ENCODE data around the gene RRAS2.
"Not testable (repeated sequence)": the region's sequence is repeated elsewhere in the genome, so short reads cannot be mapped to it uniquely, and the experiment has no call there.

The RRAS2 gene

DNA sequence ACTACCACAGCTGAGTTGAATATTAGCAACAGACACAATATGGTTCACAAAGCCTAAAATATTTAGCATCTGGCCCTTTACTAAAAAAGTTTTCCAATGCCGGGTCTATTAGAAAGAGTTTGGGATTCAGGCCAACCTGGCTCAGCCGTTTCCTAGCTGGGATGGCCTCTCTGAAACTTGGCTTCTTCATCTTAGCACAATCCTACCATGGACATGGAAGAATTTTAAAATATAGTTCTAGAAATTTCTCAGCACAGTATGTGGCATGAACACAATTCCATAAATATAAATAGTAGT is 103.8 kb downstream of the RRAS2 start:
- TF ChIP-seq, protein P1, sequence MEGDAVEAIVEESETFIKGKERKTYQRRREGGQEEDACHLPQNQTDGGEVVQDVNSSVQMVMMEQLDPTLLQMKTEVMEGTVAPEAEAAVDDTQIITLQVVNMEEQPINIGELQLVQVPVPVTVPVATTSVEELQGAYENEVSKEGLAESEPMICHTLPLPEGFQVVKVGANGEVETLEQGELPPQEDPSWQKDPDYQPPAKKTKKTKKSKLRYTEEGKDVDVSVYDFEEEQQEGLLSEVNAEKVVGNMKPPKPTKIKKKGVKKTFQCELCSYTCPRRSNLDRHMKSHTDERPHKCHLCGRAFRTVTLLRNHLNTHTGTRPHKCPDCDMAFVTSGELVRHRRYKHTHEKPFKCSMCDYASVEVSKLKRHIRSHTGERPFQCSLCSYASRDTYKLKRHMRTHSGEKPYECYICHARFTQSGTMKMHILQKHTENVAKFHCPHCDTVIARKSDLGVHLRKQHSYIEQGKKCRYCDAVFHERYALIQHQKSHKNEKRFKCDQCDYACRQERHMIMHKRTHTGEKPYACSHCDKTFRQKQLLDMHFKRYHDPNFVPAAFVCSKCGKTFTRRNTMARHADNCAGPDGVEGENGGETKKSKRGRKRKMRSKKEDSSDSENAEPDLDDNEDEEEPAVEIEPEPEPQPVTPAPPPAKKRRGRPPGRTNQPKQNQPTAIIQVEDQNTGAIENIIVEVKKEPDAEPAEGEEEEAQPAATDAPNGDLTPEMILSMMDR (IDR thresholded peaks at IDR 0.05; ENCODE audit: control insufficient read depth, insufficient read depth, low read depth, low read length, missing control alignments): no peak
- H3K4me3 ChIP-seq (ENCODE audit: control insufficient read depth, low read depth, low read length): no peak overlapping the region
- no peak for DNase-seq (ENCODE audit: low read depth)

DNA sequence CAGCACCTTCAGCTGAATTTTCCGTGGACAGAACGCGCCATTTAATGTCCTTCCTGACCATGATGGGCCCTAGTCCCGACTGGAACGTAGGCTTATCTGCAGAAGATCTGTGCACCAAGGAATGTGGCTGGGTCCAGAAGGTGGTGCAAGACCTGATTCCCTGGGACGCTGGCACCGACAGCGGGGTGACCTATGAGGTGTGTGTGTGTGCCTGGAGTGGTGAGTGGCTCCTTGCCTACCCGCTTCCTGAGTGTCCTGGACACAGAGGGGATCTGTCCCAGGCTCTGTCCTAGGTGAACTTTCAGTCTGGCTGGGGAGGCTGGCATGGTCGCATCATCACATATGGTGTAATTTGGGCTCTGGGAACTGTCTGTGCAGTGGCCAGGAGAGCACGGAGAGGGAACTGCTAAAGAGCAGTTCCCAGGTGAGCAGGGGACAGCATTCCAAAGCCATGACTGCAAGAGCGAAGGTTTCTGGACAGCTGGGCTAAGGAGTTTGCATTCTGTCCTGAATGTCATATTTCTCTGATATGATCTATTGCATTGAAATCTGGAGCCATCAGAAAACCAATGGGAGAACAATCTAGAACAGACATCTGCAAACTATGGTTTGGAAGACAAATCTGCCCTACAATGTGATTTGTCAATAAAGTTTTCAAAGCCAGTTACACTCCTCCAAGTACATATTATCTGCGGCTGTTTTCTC is 104.3 kb downstream of the RRAS2 start:
- no peak for DNase-seq (ENCODE audit: low read depth)
- no peak overlapping the region for H3K4me3 ChIP-seq (ENCODE audit: control insufficient read depth, low read depth, low read length)
- TF ChIP-seq, protein P1 (IDR thresholded peaks at IDR 0.05; ENCODE audit: control insufficient read depth, insufficient read depth, low read depth, low read length, missing control alignments): no peak

DNA sequence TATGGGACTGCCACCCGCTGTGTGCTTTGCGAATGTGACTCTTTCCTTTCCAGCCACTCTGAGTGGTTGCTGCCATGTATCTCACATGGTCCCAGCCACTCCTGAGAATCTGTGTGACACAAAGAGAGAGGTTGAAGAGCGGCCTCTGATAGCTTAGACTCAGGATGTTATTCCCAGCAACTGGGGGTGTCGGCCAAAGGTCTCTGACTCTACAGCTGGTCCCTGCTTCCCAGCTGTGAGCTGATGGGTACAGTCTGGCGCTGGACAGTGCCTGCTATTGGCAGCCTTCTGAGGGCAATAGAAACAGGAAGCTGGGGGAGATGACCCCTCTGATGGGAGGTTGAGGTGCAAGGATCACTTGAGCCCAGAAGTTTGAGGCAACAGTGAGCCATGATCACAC is 105.1 kb downstream of the RRAS2 start:
- DNase-seq (ENCODE audit: low read depth): no peak
- no peak overlapping the region for H3K4me3 ChIP-seq (ENCODE audit: control insufficient read depth, low read depth, low read length)
- TF ChIP-seq, protein P1 (IDR thresholded peaks at IDR 0.05; ENCODE audit: control insufficient read depth, insufficient read depth, low read depth, low read length, missing control alignments): no peak

DNA sequence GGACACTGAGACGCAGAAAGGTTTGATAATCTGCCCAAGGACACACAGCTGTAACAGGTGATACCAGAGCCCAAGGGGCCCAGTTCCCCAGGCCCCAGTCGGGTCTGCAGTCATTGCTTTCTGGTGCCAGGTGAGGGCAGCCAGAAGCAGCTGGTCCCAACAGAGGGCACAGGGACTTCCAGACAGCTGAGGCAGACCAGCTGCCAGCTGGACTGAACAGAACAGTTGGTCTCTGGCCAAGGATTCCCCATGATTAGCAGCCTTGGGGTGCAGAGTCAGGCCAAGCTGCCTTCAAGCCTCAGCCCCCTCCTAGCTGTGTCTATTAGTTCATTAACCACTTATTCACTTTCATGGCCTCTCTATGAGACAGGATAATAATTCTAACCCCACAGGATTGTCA is 105.6 kb downstream of the RRAS2 start:
- no peak overlapping the region for H3K4me3 ChIP-seq (ENCODE audit: control insufficient read depth, low read depth, low read length)
- DNase-seq (ENCODE audit: low read depth): no peak
- TF ChIP-seq, protein P1 (IDR thresholded peaks at IDR 0.05; ENCODE audit: control insufficient read depth, insufficient read depth, low read depth, low read length, missing control alignments): no peak

DNA sequence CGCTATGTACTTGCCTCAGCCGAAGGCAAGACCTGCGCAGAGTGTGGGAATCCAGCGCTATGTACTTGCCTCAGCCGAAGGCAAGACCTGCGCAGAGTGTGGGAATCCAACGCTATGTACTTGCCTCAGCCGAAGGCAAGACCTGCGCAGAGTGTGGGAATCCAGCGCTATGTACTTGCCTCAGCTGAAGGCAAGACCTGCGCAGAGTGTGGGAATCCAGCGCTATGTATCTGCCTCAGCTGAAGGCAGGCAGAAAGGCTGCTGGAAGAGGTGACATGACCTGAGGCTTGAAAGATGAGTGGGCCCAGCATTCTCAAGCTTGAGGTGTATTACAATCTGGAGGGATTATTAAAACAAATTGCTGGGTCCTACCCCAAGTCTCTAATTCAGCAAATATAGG is 106.5 kb downstream of the RRAS2 start:
- H3K4me3 ChIP-seq (ENCODE audit: control insufficient read depth, low read depth, low read length): not testable (repeated sequence)

DNA sequence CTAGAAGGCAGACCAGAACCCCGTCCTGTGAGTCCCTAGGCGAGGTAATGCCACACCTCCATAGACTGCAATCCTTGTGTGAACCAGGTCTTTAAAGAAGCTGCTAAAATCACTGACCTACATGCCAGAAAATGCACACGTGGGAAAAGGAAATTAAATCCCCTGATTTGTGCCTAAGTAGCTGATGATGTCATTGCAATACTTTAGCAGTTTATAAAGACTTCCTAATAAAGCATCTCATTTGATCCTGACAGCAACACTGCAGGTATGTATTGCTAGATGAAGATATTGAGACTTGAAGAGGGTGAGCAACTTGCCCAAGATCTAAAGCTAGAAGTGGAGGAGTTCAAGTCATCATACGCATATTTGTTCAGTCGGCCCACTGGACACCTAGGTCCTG is 107.2 kb downstream of the RRAS2 start:
- H3K4me3 ChIP-seq (ENCODE audit: control insufficient read depth, low read depth, low read length): no peak overlapping the region
- DNase-seq (ENCODE audit: low read depth): no peak
- TF ChIP-seq, protein P1 (IDR thresholded peaks at IDR 0.05; ENCODE audit: control insufficient read depth, insufficient read depth, low read depth, low read length, missing control alignments): no peak

More for the DNA sequence above, 106.5 kb downstream of the RRAS2 start:
- DNase-seq (ENCODE audit: low read depth): not testable (repeated sequence)

DNA sequence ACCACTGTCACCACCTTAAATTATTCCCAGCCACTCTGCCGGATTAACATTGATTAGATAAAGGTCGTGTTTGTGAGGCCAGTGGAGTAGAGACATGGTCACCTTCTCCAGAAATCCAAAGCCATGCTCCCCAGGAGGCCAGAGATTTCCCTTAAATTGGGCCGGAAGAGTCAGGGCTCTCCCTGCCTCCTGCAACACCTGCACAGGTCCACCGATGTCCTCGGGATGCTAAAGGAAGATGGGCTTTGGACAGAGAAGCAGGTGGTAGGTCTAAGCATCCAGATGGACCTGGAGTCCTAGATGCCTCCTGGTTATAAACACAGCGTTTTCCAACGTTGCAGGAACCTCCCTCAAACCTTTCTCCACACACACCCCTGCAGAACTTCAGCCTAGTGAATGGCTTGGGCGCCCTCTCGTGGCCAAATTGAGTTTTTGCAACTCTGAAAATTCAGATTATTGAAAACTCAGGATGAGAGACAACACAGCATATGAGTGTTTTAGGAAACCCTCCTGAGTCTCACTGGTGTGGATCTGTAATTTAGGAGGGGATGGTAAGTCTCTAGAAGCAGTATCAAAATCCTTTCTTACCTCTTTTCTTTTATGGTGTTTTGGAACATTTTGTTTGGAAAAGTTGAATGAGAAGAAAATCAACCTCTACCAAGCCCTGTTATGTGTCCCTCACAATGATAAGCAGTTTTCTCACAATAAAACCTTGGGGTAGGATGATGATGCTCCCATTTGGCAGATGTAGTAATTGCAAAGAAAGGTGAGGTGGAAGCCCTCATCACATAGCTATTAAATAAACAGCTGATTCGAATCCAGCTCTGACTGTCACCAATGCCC is 109.6 kb downstream of the RRAS2 start:
- TF ChIP-seq, protein P1 (IDR thresholded peaks at IDR 0.05; ENCODE audit: control insufficient read depth, insufficient read depth, low read depth, low read length, missing control alignments): peak; percentile 87
- H3K4me3 ChIP-seq (ENCODE audit: control insufficient read depth, low read depth, low read length): no peak overlapping the region
- peak; percentile 4 for DNase-seq (ENCODE audit: low read depth)

Measured in AG09309 (cell line).